Retina (tissue), 1 donor: ENCODE measurements around the gene SUSD5.

Experiments used
- DNase-seq: peaks from one replicate; pipeline ENCODE4 v3.0.0-alpha.2; 2016

Gene SUSD5

GRCh38 chr3:33218446-33219174, at the start of gene SUSD5:
SUSD5 (minus strand) TSS chr3:33218810; CDS start chr3:33218797, 13 bp downstream.
- peak; percentile 86 for DNase-seq

DNA sequence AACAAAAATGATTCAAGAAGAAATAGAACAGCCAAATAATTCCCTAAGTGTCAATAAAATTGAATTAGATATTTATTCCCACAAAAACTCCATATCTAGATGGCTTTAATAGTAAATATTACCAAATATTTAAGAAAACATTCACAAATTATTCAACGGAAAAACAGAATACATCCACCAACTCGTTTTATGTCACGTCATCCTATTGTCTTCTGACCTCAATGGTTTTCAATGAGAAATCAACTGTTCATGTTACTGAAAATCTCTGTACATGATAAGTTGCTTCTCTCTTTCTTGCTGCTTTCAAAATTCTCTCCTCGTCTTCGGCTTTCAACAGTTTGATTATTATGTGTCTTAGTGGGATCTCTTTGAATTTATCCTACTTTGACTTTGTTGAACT, 41.5 kb upstream of the SUSD5 start:
- DNase-seq: no peak

GRCh38 chr3:33256249-33256648, 37.6 kb upstream of the SUSD5 start:
- no peak for DNase-seq

GRCh38 chr3:33250712-33251111, 32.1 kb upstream of the SUSD5 start:
- DNase-seq: no peak

- DNase-seq: no peak
Observed at GRCh38 chr3:33246786-33247185, 28.2 kb upstream of the SUSD5 start.

GRCh38 chr3:33240261-33240660, 21.7 kb upstream of the SUSD5 start:
- no peak for DNase-seq

GRCh38 chr3:33238923-33239322, 20.3 kb upstream of the SUSD5 start:
- DNase-seq: no peak

DNA sequence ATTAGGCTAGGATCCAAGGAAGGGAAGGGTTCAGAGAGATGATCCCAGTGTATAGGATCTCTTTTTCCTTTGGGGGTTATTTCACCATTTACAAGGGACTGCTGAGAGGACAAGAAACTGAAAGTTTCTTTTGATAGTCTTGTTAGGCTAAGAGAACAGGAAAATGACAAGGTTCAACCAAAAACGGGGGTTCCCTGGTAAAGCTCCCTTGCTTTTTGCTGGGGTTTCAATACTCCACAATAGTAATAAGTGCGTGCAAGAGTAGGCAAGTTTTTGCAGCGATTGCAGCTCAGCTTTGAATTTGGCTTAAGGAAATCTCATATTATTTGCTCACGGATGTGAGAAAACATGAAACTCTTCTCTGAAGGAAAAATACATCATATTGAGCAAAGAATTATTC, 18.8 kb upstream of the SUSD5 start:
- no peak for DNase-seq

- no peak for DNase-seq
Observed at GRCh38 chr3:33236005-33236404, 17.4 kb upstream of the SUSD5 start.

DNA sequence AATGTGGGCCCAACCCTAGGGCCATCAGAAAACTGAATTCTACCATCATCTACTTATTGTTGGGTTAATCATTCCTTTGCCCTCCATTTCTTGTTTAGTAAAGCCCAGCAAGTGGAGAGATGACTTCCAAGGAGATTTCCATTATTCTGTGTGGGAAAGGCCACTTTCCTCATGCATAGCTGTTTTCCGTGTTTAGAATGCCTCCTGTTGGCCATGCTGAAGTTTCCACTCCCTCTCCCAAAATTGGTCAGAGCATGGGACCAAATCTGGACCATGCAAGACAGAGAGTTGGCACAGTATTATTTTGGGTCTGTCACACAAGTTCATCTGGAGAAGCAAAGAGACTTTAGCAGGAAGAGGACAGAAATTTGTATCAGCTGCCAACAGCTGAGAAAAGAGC, 15.3 kb upstream of the SUSD5 start:
- no peak for DNase-seq

DNA sequence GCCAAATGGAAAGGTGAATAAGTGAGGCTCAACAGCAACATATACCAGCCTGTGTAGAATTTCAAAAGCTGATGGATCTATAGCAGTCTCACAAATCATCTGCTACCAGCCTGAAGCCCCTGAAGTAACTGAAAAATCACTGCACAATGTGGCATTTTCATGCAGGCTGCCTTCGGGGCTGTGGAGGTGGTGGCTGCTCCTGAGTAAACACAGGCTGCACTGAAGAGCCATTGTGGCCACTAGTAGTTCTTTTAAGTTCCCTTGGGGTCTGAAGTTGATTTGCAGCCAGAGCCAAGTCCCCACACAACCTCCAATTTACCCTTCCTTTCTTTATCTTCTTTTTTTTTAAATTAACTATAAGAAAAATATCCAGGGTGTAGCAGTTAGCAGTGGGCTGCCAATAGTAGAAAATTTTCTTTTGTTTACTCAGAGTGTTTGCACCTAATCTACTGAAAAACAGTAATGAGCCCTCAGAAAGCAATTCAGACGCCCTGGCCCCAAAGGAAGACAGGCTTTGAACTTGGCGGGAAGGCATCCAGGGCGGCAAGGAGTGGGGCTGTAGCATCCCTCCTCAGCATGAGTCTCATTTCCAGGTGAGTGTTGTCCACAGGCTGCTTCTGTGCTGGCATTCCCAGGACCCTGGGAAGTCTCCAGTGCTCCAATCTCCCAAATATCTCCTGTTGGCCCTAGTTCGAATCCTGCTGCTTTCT, 13.3 kb upstream of the SUSD5 start:
- no peak for DNase-seq

DNA sequence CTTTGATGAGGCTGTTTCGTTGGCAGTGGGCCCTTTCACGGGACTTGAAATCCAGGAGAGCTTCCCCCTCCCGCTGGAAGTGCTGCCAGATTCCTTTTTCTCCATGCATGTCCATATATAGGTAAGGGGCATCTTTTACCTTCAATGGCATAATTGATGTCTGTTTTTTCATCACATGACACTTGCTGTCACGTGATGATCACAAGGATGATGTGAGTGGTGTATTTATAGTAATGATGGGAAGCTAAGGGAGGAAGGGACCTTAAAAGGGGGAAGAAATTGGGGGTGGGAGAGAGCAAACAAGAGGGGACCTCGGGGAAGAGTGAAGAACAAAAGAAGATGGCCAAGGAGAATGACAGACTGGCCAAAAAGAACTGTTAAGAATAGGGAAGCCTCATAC, 11.3 kb upstream of the SUSD5 start:
- no peak for DNase-seq

DNA sequence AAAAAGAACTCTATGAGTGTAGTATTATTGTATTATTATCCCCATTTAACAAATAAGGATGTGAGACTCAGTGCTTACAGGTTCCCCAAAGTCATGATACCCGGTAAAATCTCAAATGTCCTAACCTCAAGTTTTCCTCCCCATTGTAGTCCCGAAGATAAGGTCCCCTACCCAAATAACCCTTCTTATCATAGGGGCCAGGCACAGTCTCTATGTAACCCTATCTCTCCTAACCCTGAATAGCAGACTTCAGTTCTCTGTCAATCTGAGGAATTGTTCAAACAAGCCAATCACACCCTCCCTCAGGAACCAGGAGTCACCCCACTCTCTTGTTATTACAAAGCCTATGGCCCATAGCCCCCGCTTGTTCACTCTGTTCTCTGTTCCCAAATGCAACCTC, 10.5 kb upstream of the SUSD5 start:
- no peak for DNase-seq

DNA sequence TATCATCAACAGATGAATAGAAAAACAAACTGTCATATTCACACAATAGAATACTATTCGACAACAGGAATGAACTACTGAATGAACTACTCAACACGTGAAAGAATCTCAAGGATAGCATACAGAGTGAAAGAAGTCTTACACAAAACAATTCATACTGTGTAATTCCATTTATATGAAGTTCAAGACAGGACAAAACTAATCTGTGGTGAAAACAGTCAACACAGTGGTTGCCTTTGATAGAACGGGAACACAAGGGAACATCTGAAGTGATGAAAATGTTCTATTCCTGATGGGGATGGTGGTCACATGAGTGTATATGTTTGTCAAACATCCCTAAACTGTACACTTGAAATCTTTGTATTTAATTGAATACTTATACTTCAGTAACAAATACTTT, 2.6 kb upstream of the SUSD5 start:
- DNase-seq: no peak

DNA sequence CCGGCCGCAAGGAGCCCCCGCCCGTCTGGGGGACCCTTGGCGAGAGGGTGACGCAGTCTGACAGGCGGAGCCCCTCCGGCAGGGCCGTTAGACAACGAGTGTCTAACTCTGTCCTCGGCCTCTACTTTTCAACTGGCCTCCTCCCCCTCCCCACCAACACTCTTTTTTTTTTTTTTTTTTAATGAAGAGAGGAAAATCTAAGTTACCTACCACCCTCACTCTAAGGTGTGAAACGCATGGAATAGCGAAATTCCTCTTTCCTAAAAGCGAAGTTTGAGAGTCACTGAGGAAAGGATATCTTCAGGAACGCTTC, 521 bp upstream of the SUSD5 start:
- DNase-seq: no peak

DNA sequence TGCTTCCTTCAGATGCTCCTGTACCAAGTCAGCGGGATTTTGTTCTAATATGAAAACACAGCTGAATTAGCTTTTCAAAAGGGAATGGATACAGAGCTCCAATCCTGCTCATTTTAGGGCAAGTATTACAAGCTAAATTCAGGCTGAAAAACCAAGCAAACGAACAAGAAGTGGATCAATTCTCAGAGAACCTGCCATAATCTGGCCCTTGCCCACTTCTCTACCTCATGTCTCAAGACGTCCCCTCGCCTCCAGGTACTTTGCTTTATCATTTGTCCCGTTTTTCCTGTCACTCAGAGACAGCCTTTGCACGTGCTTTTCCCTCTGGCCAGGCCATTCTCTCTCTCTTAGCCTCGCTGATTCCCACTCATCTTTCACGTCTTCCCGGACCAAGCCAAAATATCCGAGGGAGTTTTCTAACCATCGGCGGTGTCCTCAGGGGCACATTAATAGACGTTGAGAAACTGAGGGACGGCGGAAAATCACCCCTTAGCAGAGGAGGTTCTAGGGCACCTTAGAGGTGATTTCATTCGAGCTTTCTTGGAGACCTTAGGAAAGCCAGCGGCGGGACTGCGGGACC, 654 bp downstream of the SUSD5 start:
- peak; percentile 65 for DNase-seq

DNA sequence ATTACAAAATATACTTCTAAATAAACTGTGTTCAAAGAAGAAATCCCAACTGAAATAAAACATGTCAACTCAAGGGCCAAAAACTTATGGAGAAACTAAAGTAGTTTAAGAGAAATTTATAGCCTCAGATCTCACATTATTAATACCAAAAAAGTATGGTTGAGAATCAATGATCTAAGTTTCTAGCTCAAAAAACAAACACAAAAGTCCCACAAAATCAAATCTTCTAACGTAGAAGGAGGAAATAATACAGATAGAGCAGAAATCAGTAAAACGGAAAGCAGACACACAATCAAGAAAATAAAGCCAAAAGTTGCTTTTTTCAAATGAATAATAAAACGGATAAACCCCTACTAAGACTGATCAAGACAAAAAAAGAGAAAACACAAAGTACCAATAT, 2.9 kb downstream of the SUSD5 start:
- DNase-seq: no peak

GRCh38 chr3:33212406-33212805, 6.2 kb downstream of the SUSD5 start:
- DNase-seq: no peak

- DNase-seq: no peak
Observed at GRCh38 chr3:33211444-33211843, 7.2 kb downstream of the SUSD5 start.

GRCh38 chr3:33209357-33209756, 9.3 kb downstream of the SUSD5 start:
- no peak for DNase-seq

DNA sequence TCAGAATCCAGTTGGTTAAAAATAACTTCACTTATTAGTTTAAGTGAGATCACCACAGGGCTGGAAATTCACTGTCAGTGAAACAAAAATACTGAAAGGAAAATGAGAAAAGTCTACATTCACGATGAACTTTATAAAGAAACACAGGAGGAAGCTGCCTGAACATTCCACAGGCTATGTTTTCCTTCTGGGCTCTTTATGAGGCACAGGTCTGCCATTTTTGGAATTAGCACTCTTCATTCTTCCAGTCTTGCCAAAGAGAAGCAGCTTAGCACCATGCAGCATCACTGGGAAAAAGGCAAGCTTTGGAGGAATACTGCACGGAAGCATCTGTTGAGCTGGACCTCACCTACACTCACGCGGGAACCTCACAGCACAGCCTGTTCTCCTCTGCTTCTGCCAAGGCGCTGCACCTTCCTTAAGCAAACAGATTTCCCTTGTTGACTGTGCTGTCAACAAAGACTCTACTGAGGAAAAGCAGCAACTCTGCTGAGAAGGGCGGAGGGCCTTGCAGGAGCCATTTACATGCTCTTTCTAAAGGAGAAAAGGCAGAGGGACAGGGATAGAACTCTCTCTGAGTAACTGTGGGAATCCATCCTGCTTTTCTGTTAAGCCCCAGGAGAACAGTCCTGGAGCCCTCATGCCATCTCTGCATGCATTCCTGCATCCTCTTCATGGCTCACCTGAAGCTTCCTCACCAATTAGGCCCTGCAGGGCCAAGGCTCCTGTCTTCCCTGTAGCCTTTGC, 15.7 kb downstream of the SUSD5 start:
- DNase-seq: no peak

- no peak for DNase-seq
Observed at GRCh38 chr3:33201195-33201594, 17.4 kb downstream of the SUSD5 start.

GRCh38 chr3:33196538-33196937, 22.1 kb downstream of the SUSD5 start:
- DNase-seq: no peak

GRCh38 chr3:33194303-33194702, 24.3 kb downstream of the SUSD5 start:
- DNase-seq: no peak
